OCI-M1 (cell line): ENCODE measurements around the gene ECE2.

Experiments
- DNase-seq: peaks from one replicate; lab custom pipeline; 2025; lab: John Stamatoyannopoulos, UW

ECE2 gene

GRCh38 chr3:184314700-184315542 is 39.1 kb downstream of the ECE2 start:
- DNase-seq: peak; percentile 40

DNA sequence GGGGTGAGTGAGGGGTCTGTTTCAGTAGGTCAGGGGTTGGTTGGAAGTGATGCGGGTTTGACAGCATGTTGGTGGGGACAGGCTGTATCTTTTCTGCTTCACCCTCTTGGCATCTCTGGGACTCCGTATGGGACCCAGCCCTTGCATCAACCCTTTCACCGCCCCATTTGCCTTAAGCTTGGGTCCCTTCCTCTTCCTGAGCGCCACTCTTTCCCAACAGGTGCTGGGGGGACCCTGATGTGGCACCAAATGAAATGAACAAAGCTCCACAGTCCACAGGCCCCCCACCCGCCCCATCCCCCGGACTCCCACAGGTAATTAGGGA is 39.7 kb downstream of the ECE2 start:
- DNase-seq: no peak

DNA sequence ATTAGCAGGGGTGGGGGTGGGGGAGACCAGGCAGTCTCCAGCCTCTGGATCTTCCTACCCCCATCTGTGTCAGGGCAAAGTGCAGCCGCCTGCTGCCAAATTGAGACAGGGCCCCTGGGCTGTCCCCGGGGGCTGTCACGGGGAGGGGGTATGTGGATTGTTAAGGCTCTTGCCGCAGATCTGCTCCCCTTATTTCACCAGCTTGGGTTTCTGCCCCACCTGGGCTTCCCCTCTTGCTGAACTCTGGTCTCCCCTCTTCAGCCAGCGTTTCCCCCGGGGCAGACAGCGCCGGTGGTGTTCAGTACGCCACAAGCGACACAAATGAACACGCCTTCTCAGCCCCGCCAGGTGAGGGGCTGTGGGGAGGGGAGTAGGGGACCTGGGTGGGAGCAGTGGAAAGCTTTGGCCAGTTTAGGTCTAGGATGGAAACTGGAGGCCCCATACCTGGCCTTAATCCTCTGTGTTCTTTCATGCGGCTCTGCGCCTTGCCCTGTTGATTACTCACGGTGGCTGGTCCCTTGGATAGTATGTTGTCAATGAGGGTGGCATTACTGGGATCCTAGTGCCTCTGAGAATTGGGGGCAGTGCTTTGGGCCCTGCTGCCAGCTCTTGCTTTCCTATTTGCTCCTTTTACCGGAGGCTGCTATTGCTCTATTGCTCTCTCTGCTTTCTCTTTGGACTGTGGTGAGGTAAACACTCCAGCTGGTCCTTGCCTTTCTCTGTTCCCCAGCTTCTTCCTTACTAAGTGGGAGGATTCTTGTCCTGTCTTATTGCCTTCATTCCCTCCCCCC is 40.2 kb downstream of the ECE2 start:
- DNase-seq: no peak

- no peak for DNase-seq
Measured at GRCh38 chr3:184316792-184317191, 41.0 kb downstream of the ECE2 start.

GRCh38 chr3:184317201-184317600 is 41.4 kb downstream of the ECE2 start:
- no peak for DNase-seq

DNA sequence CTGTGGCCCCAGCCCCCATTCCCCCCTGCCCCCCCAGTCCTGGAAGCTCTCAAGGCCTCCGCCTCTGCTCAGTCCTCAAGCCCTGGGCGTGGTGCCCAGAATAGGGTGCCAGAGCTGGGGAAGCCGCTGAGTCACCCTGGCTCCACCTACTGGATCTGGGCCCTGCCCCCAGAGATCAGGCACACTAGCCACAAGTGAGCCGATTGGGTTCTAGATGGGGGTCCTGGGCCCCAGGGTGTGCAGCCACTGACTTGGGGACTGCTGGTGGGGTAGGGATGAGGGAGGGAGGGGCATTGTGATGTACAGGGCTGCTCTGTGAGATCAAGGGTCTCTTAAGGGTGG is 44.3 kb downstream of the ECE2 start:
- DNase-seq: peak; percentile 65

GRCh38 chr3:184321666-184322065 is 45.8 kb downstream of the ECE2 start:
- no peak for DNase-seq

DNA sequence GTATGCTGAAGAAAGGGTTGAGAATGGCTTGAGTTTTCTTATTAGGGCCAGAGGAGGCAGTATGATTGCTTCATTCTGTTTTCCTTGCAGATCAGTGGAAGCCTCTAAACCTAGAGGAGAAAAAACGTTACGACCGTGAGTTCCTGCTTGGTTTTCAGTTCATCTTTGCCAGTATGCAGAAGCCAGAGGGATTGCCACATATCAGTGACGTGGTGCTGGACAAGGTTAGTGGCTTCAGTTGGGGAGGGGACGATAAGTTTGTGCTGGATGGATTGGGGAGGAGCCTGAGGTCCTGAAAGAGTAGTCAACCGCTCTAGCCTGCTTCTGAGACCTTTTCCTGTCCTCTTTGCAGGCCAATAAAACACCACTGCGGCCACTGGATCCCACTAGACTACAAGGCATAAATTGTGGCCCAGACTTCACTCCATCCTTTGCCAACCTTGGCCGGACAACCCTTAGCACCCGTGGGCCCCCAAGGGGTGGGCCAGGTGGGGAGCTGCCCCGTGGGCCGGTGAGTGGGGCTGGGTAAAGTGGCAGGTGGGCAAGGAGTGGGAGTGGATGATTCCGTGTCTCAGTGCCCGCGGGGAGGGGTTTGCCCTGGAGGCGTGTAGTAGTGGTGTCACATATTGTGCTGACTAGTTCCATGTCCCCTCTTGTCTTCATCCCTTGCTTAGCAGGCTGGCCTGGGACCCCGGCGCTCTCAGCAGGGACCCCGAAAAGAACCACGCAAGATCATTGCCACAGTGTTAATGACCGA is 47.1 kb downstream of the ECE2 start:
- DNase-seq: no peak

DNA sequence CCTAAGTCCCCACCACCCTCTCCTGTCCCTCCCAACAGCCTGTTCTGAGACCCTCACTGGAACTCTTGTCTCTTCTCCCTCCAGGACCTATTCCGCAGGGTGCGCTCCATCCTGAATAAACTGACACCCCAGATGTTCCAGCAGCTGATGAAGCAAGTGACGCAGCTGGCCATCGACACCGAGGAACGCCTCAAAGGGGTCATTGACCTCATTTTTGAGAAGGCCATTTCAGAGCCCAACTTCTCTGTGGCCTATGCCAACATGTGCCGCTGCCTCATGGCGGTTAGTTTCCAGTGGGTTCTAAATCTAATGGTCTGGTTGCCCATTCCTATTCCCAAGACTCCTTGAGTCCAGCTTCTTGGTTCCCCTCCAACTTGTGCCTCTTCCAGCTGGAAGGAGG is 47.9 kb downstream of the ECE2 start:
- DNase-seq: no peak

DNA sequence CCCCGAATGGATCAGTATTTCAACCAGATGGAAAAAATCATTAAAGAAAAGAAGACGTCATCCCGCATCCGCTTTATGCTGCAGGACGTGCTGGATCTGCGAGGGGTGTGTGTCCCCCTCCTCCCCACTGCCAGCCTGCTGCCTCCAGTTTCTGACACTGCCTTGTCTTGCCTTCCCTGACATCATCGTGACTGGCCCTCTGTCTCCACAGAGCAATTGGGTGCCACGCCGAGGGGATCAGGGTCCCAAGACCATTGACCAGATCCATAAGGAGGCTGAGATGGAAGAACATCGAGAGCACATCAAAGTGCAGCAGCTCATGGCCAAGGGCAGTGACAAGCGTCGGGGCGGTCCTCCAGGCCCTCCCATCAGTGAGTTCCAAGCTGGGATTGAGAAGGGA is 49.4 kb downstream of the ECE2 start:
- no peak for DNase-seq

- no peak for DNase-seq
Measured at GRCh38 chr3:184325715-184326369, 50.0 kb downstream of the ECE2 start.

DNA sequence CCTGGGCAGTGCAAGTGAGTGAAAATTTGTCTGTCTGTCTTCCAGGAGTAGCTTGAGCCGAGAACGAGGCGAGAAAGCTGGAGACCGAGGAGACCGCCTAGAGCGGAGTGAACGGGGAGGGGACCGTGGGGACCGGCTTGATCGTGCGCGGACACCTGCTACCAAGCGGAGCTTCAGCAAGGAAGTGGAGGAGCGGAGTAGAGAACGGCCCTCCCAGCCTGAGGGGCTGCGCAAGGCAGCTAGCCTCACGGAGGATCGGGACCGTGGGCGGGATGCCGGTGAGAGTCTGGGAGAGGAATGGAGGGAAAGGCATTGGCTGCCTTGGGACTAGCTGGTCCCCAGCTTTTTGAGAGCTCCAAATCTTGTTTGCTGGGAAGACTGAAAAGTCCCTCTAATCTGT is 51.3 kb downstream of the ECE2 start:
- no peak for DNase-seq

DNA sequence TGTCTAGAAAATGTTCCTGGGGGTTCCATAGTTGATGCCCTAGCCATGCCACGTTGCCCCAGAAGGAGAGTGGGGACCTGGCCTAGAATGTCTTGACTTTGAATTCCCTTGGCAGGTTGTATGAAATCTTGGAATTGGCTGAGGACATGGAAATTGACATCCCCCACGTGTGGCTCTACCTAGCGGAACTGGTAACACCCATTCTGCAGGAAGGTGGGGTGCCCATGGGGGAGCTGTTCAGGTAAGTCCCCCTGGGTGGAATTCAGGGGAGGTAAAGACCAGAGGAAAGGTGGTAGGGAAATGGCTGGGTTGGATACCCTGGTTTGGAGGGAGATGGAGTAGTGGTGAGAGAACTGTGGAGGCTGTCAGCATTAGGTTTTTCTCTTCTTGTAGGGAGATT is 52.7 kb downstream of the ECE2 start:
- no peak for DNase-seq

GRCh38 chr3:184332370-184333090 is 56.7 kb downstream of the ECE2 start:
- DNase-seq: no peak

DNA sequence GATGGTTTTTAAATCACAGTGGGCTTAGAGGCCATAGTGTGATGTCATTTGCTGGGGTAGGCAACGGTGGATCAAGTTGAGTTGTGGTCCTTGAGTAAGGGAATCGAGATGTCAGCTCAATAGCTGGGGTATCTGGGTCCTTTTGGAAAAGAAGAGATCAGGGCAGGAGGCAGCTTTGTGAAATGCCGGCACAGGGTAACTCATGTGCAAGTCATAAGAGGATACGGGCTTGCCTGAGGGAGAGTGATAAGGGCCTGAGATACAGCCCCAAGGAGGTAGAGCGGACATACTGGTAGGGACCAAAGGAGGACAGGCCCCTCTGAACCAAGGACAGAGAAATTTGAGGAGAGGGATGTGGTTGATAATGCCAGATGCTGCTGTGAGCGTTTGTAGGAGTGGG is 57.4 kb downstream of the ECE2 start:
- DNase-seq: no peak

- DNase-seq: no peak
Measured at GRCh38 chr3:184333700-184334099, 57.9 kb downstream of the ECE2 start.

DNA sequence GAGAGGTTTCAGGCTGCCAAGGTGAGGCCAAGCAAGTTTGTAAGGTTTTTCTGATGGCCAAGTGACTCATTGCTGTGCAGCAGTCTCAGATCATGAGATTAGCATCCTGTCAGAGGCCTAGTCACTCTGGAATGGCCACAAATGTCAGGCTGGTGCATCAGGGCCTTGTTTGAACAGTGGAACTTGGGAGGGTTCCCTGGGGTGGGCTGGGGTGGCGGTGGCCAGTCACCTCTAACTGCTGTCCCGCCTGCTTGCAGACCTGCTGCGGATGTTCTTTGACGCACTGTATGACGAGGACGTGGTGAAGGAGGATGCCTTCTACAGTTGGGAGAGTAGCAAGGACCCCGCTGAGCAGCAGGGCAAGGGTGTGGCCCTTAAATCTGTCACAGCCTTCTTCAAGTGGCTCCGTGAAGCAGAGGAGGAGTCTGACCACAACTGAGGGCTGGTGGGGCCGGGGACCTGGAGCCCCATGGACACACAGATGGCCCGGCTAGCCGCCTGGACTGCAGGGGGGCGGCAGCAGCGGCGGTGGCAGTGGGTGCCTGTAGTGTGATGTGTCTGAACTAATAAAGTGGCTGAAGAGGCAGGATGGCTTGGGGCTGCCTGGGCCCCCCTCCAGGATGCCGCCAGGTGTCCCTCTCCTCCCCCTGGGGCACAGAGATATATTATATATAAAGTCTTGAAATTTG is 58.8 kb downstream of the ECE2 start:
- DNase-seq: peak; percentile 3

GRCh38 chr3:184335291-184335660 is 59.5 kb downstream of the ECE2 start:
- no peak for DNase-seq

- peak; percentile 83 for DNase-seq
Measured at GRCh38 chr3:184335661-184336546, 60.1 kb downstream of the ECE2 start.
